Hematopoietic multipotent progenitor cell treated with erythropoietin and hydrocortisone succinate and interleukin-3 and kit ligand, for 4 days (in vitro differentiated cells): ENCODE measurements around the gene ORC1.
"Not testable (repeated sequence)": the region's sequence is repeated elsewhere in the genome, so short reads cannot be mapped to it uniquely, and the experiment has no call there.

Source experiments
- DNase-seq: peaks from one replicate; pipeline ENCODE4 v3.0.0-alpha.2; 2015

ORC1 gene

GRCh38 chr1:52369851-52370250, 34.4 kb downstream of the ORC1 start:
- DNase-seq, result not testable (repeated sequence)

- DNase-seq, result peak; percentile 84
Observed at GRCh38 chr1:52368383-52369172, 35.6 kb downstream of the ORC1 start.

GRCh38 chr1:52367272-52367671, 37.0 kb downstream of the ORC1 start:
- DNase-seq, result no peak

GRCh38 chr1:52366517-52366827, 37.8 kb downstream of the ORC1 start:
- DNase-seq, result no peak

GRCh38 chr1:52365746-52366516, 38.3 kb downstream of the ORC1 start, which contains the start of gene CC2D1B:
TSS of gene CC2D1B (minus strand) at chr1:52366205. CDS start at chr1:52364620, 1,585 bp downstream.
- DNase-seq, result peak; percentile 99

GRCh38 chr1:52365071-52365745, 39.0 kb downstream of the ORC1 start:
- peak; percentile 60 for DNase-seq

- DNase-seq, result peak; percentile 28
Observed at GRCh38 chr1:52364235-52364839, 39.9 kb downstream of the ORC1 start.

- no peak for DNase-seq
Observed at GRCh38 chr1:52360595-52360968, 43.6 kb downstream of the ORC1 start.

GRCh38 chr1:52359676-52360594, 44.3 kb downstream of the ORC1 start:
- no peak for DNase-seq

- no peak for DNase-seq
Observed at GRCh38 chr1:52358851-52359497, 45.2 kb downstream of the ORC1 start.

GRCh38 chr1:52357397-52357796, 46.8 kb downstream of the ORC1 start:
- no peak for DNase-seq

- no peak for DNase-seq
Observed at GRCh38 chr1:52356818-52357355, 47.3 kb downstream of the ORC1 start.

GRCh38 chr1:52355847-52356505, 48.2 kb downstream of the ORC1 start:
- DNase-seq, result no peak

- no peak for DNase-seq
Observed at GRCh38 chr1:52355436-52355835, 48.8 kb downstream of the ORC1 start.

- no peak for DNase-seq
Observed at GRCh38 chr1:52352690-52353089, 51.5 kb downstream of the ORC1 start.

GRCh38 chr1:52348704-52349300, 55.4 kb downstream of the ORC1 start:
- peak; percentile 57 for DNase-seq

- no peak for DNase-seq
Observed at GRCh38 chr1:52346653-52347052, 57.6 kb downstream of the ORC1 start.

- DNase-seq, result no peak
Observed at GRCh38 chr1:52345252-52345651, 59.0 kb downstream of the ORC1 start.

GRCh38 chr1:52343979-52344378, 60.2 kb downstream of the ORC1 start:
- no peak for DNase-seq

GRCh38 chr1:52341655-52342260, 62.5 kb downstream of the ORC1 start:
- DNase-seq, result no peak
